Left colon (tissue), 2 donors: ENCODE results near the gene FUT7. TPM values are rescaled to one million over a fixed set of nuclear protein-coding genes. Genes with fewer than 3 reads are reported as not detected.

ENCODE experiments used
- ATAC-seq: fragments of 200-7000 bp; cut with Tn5 transposase; one replicate; pipeline ENCODE4 v1.9.1; 2020; ENCODE audit warnings: mild to moderate bottlenecking, moderate library complexity
- DNase-seq, 2 donors: peaks; one replicate each; pipeline ENCODE4 v3.0.0-alpha.2; 2020
- intact Hi-C, 2 donors: fragments of 100-400 bp; cut with DNase I in 1 of 2; cut with micrococcal nuclease in 1 of 2; formaldehyde crosslinking; loops; one replicate each; pipeline versions ENCODE4 v1.11.2 to v1.14.0; 2022; cut with DNase I, micrococcal nuclease
- long read RNA-seq: library from polyadenylated mRNA; unstranded; transcript quantifications from one replicate; pipeline ENCODE4 v2.0.0, GENCODE V29; 2021
- total RNA-seq, 2 donors: library from RNA; stranded (reverse); fragmentation: NEBNext Ultra II Directional; extraction: Animal tissue kit (Norgen Biotek cat#: 25700); gene quantifications; one replicate each; pipeline ENCODE4 v1.2.1, GENCODE V29; 2021
- donor health status: DM: no; HTN: no; CAD: no.
- donor health status: DM: yes; HTN: yes; CAD: no.

Gene FUT7
- not detected for total RNA-seq
- long read RNA-seq: 0 reads

- intact Hi-C loops: no loop called here
- no peak for ATAC-seq
- DNase-seq: no peak
Measured at GRCh38 chr9:137031904-137032640, at the start of gene FUT7. FUT7 (minus strand) TSS chr9:137032088; CDS start chr9:137031991, 97 bp downstream.

GRCh38 chr9:137080260-137081122, 48.6 kb upstream of the FUT7 start:
- no peak for DNase-seq
- intact Hi-C loops: no loop called here
- ATAC-seq: no peak

- ATAC-seq: no peak
- DNase-seq: no peak
- intact Hi-C loops: no loop called here
Measured at GRCh38 chr9:137079401-137079787, 47.5 kb upstream of the FUT7 start.

- ATAC-seq (peak; percentile 78), DNase-seq (peak in 1 of 2 donors; percentile 67)
- intact Hi-C loops: no loop called here
Measured at GRCh38 chr9:137078701-137079400, 47.0 kb upstream of the FUT7 start.

GRCh38 chr9:137077758-137078693, 46.1 kb upstream of the FUT7 start:
- peak; percentile 38 for ATAC-seq
- peak in 1 of 2 donors; percentile 73 for DNase-seq
- intact Hi-C loops: no loop called here

GRCh38 chr9:137077010-137077747, 45.3 kb upstream of the FUT7 start, which contains the start of gene UAP1L1:
UAP1L1 (plus strand) TSS chr9:137077517; CDS start chr9:137077533, 16 bp downstream.
- intact Hi-C loops: no loop called here
- ATAC-seq (peak; percentile 31), DNase-seq (peak; percentile 81 to 85)

GRCh38 chr9:137076636-137077009, 44.7 kb upstream of the FUT7 start:
- intact Hi-C loops: no loop called here
- no peak for DNase-seq
- ATAC-seq: no peak

- no peak for ATAC-seq
- intact Hi-C loops: no loop called here
- DNase-seq: no peak
Measured at GRCh38 chr9:137075275-137075775, 43.4 kb upstream of the FUT7 start.

- intact Hi-C loops: no loop called here
- DNase-seq (peak in 1 of 2 donors; percentile 33), ATAC-seq (no peak)
Measured at GRCh38 chr9:137074657-137075274, 42.9 kb upstream of the FUT7 start.

GRCh38 chr9:137073992-137074399, 42.1 kb upstream of the FUT7 start:
- ATAC-seq (peak; percentile 18), DNase-seq (peak in 1 of 2 donors; percentile 56)
- intact Hi-C loops: no loop called here

GRCh38 chr9:137071282-137071681, 39.4 kb upstream of the FUT7 start:
- intact Hi-C loops: no loop called here
- DNase-seq (no peak), ATAC-seq (no peak)

GRCh38 chr9:137070906-137071275, 39.0 kb upstream of the FUT7 start:
- intact Hi-C loops: no loop called here
- DNase-seq (no peak), ATAC-seq (peak; percentile 6)

- ATAC-seq: peak; percentile 78
- intact Hi-C loops: no loop called here
- peak; percentile 90 to 91 for DNase-seq
Measured at GRCh38 chr9:137070201-137070905, 38.5 kb upstream of the FUT7 start, which contains the start of gene SAPCD2. SAPCD2 (minus strand) TSS chr9:137070557; CDS start chr9:137070460, 97 bp downstream.

GRCh38 chr9:137069508-137070091, 37.7 kb upstream of the FUT7 start:
- intact Hi-C loops: no loop called here
- DNase-seq (peak; percentile 27 to 30), ATAC-seq (peak; percentile 18)

- intact Hi-C loops: no loop called here
- no peak for ATAC-seq
- DNase-seq: no peak
Measured at GRCh38 chr9:137068539-137069507, 36.9 kb upstream of the FUT7 start.
